Cardiac septum (tissue), 1 donor: ENCODE measurements around the gene FCGBP. TPM values are rescaled to one million over a fixed set of nuclear protein-coding genes. Genes with fewer than 3 reads are reported as not detected.
"Not testable (repeated sequence)": the region's sequence is repeated elsewhere in the genome, so short reads cannot be mapped to it uniquely, and the experiment has no call there.

Experiments used
- DNase-seq: peaks from one replicate; pipeline ENCODE4 v3.0.0-alpha.2; 2020; ENCODE audit warnings: low spot score
- intact Hi-C: fragments of 100-400 bp; cut with DNase I; formaldehyde crosslinking; loops from one replicate; pipeline ENCODE4 v1.14.0; 2022
- total RNA-seq: library from RNA; stranded (reverse); fragmentation: NEBNext Ultra II Directional; extraction: Animal tissue kit (Norgen Biotek cat#: 25700); gene quantifications from one replicate; pipeline ENCODE4 v1.2.1, GENCODE V29; 2021
- donor health status: DM: no; HTN: no; CAD: no.

Gene FCGBP
- total RNA-seq, 1 donor from 2014 or later, result 14.2 TPM

GRCh38 chr19:39924952-39925351, 9.5 kb downstream of the FCGBP start:
- intact Hi-C loops, result no loop called here

GRCh38 chr19:39924389-39924788, 10.0 kb downstream of the FCGBP start:
- intact Hi-C loops, result no loop called here
- DNase-seq, result no peak

More at GRCh38 chr19:39924952-39925351, 9.5 kb downstream of the FCGBP start:
- no peak for DNase-seq

- DNase-seq, result no peak
- intact Hi-C loops, result no loop called here
Observed at GRCh38 chr19:39923862-39924261, 10.6 kb downstream of the FCGBP start.

- no peak for DNase-seq
- intact Hi-C loops, result no loop called here
Observed at GRCh38 chr19:39919976-39920375, 14.5 kb downstream of the FCGBP start.

- DNase-seq, result no peak
- intact Hi-C loops, result no loop called here
Observed at GRCh38 chr19:39918183-39918651, 16.2 kb downstream of the FCGBP start.

GRCh38 chr19:39917561-39918182, 16.8 kb downstream of the FCGBP start:
- intact Hi-C loops, result no loop called here
- DNase-seq, result no peak

- no peak for DNase-seq
- intact Hi-C loops, result no loop called here
Observed at GRCh38 chr19:39916851-39917396, 17.5 kb downstream of the FCGBP start.

GRCh38 chr19:39916236-39916635, 18.2 kb downstream of the FCGBP start:
- DNase-seq, result no peak
- intact Hi-C loops, result no loop called here

- no peak for DNase-seq
- intact Hi-C loops, result no loop called here
Observed at GRCh38 chr19:39915848-39916215, 18.6 kb downstream of the FCGBP start.

- intact Hi-C loops, result no loop called here
- DNase-seq, result no peak
Observed at GRCh38 chr19:39915101-39915847, 19.2 kb downstream of the FCGBP start.

- intact Hi-C loops, result no loop called here
- DNase-seq, result no peak
Observed at GRCh38 chr19:39913682-39914333, 20.6 kb downstream of the FCGBP start.

GRCh38 chr19:39908803-39909202, 25.6 kb downstream of the FCGBP start:
- intact Hi-C loops, result no loop called here
- DNase-seq, result no peak

GRCh38 chr19:39906820-39907611, 27.4 kb downstream of the FCGBP start:
- intact Hi-C loops, result no loop called here
- no peak for DNase-seq

GRCh38 chr19:39906283-39906682, 28.2 kb downstream of the FCGBP start:
- intact Hi-C loops, result no loop called here

GRCh38 chr19:39903486-39904091, 30.8 kb downstream of the FCGBP start:
- intact Hi-C loops, DNase-seq: not testable (repeated sequence)

More at GRCh38 chr19:39906283-39906682, 28.2 kb downstream of the FCGBP start:
- DNase-seq, result no peak

- DNase-seq, intact Hi-C loops: not testable (repeated sequence)
Observed at GRCh38 chr19:39902326-39902725, 32.1 kb downstream of the FCGBP start.

- DNase-seq, intact Hi-C loops: not testable (repeated sequence)
Observed at GRCh38 chr19:39901681-39902080, 32.8 kb downstream of the FCGBP start.

GRCh38 chr19:39898858-39899257, 35.6 kb downstream of the FCGBP start:
- DNase-seq, intact Hi-C loops: not testable (repeated sequence)
